Fibroblast of mammary gland (primary cell): ENCODE measurements around the gene GRAMD4.
A peak's percentile ranks its signal among the peaks of the same experiment; 100 is the strongest.

Experiments used
- DNase-seq: peaks from one replicate; pipeline ENCODE4 v3.0.0-alpha.2; 2010; ENCODE audit warnings: low read depth
- H3K4me3 ChIP-seq: 2 replicates; pipeline ENCODE4 v1.5.1; 2011; ENCODE audit warnings: low read depth, mild to moderate bottlenecking, low read length, moderate library complexity; ENCODE audit not compliant: control insufficient read depth
- CTCF ChIP-seq: conservative IDR thresholded peaks from 2 replicates; pipeline ENCODE4 v1.5.1; 2011; ENCODE audit warnings: low read depth, low read length, inconsistent platforms; ENCODE audit not compliant: control insufficient read depth, insufficient read depth

The GRAMD4 gene

GRCh38 chr22:46681010-46681409 lies 60.8 kb downstream of the GRAMD4 start:
- no peak overlapping the region for H3K4me3 ChIP-seq
- no peak for DNase-seq
- peak; percentile 23 for TF ChIP-seq CTCF

- TF ChIP-seq CTCF: no peak
- DNase-seq: no peak
- no peak overlapping the region for H3K4me3 ChIP-seq
These were observed 62.0 kb downstream of the GRAMD4 start for GRCh38 chr22:46682011-46682731.

GRCh38 chr22:46684706-46685105 lies 64.5 kb downstream of the GRAMD4 start:
- TF ChIP-seq CTCF: no peak

DNA sequence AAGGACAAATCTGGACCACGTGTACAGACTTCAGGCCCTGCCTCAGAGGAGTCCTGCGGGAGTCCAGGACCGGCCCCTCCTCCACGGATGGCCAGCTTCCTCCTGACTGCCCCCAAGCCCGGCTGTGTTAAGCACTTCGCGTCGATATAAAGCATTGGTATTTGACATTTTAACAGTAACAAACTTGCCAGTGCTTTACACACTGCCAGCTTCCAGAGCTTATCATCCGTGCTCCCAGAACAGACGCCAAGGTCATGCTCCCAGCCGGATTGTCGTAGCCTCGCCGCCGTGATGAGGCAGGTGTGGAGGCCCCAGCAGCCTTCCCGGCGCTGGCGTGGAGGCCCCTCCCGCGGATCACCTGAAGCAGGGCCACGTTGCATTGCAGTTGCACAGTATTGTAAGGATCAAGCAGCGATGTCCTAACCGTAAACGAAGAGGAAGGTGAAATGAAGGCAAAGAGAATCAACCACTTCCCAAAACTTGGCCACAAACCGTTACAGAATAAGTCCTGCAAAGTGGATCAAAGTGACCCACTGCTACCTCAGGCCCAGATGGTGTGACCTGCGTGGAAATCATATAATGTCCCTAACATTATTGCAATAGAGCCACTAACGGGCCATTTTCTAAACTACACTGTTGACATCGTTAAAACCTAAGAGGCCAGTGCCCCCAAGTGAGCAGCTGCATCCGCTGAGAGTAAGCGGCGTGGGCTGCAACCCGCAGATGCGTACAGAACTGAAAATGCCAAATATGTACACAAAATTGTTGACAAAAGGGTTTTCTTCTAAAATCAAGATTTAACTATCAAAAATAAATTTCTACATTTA lies 66.2 kb downstream of the GRAMD4 start:
- TF ChIP-seq CTCF: no peak
- H3K4me3 ChIP-seq: no peak overlapping the region
- DNase-seq: no peak

More at GRCh38 chr22:46684706-46685105, 64.5 kb downstream of the GRAMD4 start:
- DNase-seq: no peak
- no peak overlapping the region for H3K4me3 ChIP-seq

DNA sequence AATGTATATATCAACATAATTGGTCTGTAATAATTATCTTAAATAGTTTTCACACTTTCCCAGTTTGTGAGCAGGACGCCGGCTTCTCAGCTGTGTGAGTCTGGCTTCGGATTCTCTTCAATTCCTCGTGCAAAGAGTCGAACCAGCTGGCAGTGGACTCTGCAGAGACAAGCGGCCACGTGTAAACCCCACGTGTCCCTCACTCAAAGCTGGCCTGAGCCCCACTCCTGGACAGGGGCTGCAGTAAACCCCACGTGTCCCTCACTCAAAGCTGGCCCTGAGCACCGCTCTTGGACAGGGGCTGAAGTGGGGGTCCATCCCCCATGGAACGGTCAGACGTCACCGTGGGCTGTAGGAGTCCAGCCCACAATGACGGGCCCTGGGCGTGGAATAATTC lies 66.9 kb downstream of the GRAMD4 start:
- DNase-seq: no peak
- TF ChIP-seq CTCF: no peak
- no peak overlapping the region for H3K4me3 ChIP-seq

- TF ChIP-seq CTCF: no peak
- no peak overlapping the region for H3K4me3 ChIP-seq
- DNase-seq: no peak
These were observed 67.3 kb downstream of the GRAMD4 start for GRCh38 chr22:46687460-46687859.
